Upper lobe of left lung (tissue), 4 donors: ENCODE measurements around the gene RILPL2.
"Not testable (repeated sequence)": the region's sequence is repeated elsewhere in the genome, so short reads cannot be mapped to it uniquely, and the experiment has no call there.

Source experiments
- POLR2A ChIP-seq, 4 donors: fragments of 450-650 bp; IDR thresholded peaks; one replicate each; pipeline ENCODE4 v1.5.1; 2016 to 2017; ENCODE audit warnings: antibody characterized with exemption in 4 of 4, mild to moderate bottlenecking in 2 of 4
- POLR2AphosphoS5 ChIP-seq, 2 donors: sonication (generic); formaldehyde crosslinking; IDR thresholded peaks; one replicate each; pipeline ENCODE4 v1.5.1; 2017; ENCODE audit warnings: antibody characterized with exemption in 2 of 2
- TF ChIP-seq, protein P1 (sequence below), 6 experiments: fragments of 450-650 bp in 4 of 6; fragments of 200-600 bp in 2 of 6; sonication (generic) in 2 of 6; IDR thresholded peaks; one replicate each; pipeline ENCODE4 v1.5.1; 2016 to 2019; ENCODE audit warnings: antibody characterized with exemption in 6 of 6

DNA sequence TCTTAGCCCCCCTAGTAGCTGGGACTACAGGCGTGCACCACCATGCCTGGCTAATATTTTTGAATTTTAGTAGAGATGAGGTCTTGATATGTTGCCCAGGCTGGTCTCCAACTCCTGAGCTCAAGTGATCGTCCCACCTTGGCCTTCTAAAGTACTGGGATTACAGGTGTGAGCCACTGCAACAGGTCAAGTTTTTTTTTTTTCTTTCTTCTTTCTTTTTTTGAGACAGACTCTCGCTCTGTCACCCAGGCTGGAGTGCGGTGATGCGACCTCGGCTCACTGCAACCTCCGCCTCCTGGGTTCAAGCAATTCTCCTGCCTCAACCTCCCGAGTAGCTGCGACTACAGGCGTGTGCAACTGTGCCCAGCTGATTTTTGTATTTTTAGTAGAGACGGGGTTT lies 26.7 kb upstream of the RILPL2 start:
- TF ChIP-seq, protein P1, sequence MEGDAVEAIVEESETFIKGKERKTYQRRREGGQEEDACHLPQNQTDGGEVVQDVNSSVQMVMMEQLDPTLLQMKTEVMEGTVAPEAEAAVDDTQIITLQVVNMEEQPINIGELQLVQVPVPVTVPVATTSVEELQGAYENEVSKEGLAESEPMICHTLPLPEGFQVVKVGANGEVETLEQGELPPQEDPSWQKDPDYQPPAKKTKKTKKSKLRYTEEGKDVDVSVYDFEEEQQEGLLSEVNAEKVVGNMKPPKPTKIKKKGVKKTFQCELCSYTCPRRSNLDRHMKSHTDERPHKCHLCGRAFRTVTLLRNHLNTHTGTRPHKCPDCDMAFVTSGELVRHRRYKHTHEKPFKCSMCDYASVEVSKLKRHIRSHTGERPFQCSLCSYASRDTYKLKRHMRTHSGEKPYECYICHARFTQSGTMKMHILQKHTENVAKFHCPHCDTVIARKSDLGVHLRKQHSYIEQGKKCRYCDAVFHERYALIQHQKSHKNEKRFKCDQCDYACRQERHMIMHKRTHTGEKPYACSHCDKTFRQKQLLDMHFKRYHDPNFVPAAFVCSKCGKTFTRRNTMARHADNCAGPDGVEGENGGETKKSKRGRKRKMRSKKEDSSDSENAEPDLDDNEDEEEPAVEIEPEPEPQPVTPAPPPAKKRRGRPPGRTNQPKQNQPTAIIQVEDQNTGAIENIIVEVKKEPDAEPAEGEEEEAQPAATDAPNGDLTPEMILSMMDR (IDR thresholded peaks at IDR 0.05), result not testable (repeated sequence)
- TF ChIP-seq POLR2AphosphoS5, POLR2A (IDR thresholded peaks at IDR 0.05): not testable (repeated sequence)
